ENCODE data around the gene SCAI. TPM values are rescaled to one million over a fixed set of nuclear protein-coding genes. Genes with fewer than 3 reads are reported as not detected.
"Not testable (repeated sequence)": the region's sequence is repeated elsewhere in the genome, so short reads cannot be mapped to it uniquely, and the experiment has no call there.

Gene SCAI
- total RNA-seq, 4 donors from 2014 or later, result 10.4 to 13.4 (median 12.5) TPM

DNA sequence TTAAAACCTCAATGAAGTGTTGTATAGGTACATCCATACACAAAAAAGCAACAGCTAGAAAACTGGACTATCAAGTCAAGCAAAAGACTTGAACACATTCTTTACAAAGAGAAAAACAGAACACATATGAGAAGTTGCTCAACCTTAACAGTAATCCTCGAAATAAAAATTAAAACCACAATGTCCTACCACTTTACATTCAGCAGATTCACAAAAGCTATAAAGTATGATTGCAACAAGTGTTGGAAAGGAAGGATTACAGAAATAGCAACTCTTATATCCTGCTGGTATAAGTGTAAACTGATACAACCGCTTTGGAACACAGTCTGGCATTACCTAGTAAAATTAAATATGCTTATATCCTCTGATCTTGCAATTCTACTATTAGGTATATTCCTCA is 173.9 kb downstream of the SCAI start:
- Histone ChIP-seq H3K36me3 (peaks cover 0 to 5% of the 10 kb centered on the region in 2 donors), H3K9me3 (no peaks in the 10 kb centered on the region), H3K27me3 (no peaks in the 10 kb centered on the region), H3K4me3 (replicated peaks in 1 of 3) (no peak overlapping the region), H3K4me1 (peaks cover 0 to 9% of the 10 kb centered on the region in 2 donors), H3K27ac (no peak overlapping the region)
- no peak for TF ChIP-seq POLR2A (IDR thresholded peaks at IDR 0.05)
- TF ChIP-seq, protein P1, sequence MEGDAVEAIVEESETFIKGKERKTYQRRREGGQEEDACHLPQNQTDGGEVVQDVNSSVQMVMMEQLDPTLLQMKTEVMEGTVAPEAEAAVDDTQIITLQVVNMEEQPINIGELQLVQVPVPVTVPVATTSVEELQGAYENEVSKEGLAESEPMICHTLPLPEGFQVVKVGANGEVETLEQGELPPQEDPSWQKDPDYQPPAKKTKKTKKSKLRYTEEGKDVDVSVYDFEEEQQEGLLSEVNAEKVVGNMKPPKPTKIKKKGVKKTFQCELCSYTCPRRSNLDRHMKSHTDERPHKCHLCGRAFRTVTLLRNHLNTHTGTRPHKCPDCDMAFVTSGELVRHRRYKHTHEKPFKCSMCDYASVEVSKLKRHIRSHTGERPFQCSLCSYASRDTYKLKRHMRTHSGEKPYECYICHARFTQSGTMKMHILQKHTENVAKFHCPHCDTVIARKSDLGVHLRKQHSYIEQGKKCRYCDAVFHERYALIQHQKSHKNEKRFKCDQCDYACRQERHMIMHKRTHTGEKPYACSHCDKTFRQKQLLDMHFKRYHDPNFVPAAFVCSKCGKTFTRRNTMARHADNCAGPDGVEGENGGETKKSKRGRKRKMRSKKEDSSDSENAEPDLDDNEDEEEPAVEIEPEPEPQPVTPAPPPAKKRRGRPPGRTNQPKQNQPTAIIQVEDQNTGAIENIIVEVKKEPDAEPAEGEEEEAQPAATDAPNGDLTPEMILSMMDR (IDR thresholded peaks at IDR 0.05), result no peak
- 87 to 90% methylated on average over 2 of the region's 2 CpGs for WGBS, 2 donors
- intact Hi-C loops (cut with DNase I), result no loop called here
- DNase-seq, result no peak

DNA sequence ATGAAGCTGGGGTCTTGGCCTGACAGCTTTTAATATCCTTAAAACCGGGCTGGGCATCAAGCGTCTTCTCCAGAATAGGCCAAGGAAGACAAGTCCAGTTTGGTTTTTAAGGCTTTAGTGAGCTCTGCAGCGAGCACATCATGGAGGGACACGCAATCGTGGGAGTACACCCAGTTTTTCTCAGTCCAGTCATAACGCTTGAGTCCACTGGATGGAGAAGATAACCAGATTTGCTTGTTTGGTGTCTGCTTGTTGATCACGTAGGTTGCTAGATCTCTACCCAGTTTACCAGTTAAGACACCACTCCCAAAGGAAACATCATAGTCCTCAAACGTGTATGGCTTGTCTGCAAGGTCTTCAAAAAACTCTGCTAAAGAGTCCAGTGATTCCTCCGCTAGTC is 175.1 kb downstream of the SCAI start:
- intact Hi-C loops (cut with DNase I), result no loop called here
- Histone ChIP-seq H3K4me1 (peaks cover 0 to 9% of the 10 kb centered on the region in 2 donors), H3K4me3 (replicated peaks in 1 of 3) (no peak overlapping the region), H3K36me3 (peaks cover 0 to 5% of the 10 kb centered on the region in 2 donors), H3K27me3 (no peaks in the 10 kb centered on the region), H3K9me3 (no peaks in the 10 kb centered on the region), H3K27ac (no peak overlapping the region)
- 90 to 93% methylated on average over 9 of the region's 9 CpGs for WGBS, 2 donors
- DNase-seq, result no peak
- no peak for TF ChIP-seq POLR2A (IDR thresholded peaks at IDR 0.05)
- TF ChIP-seq, protein P1 (IDR thresholded peaks at IDR 0.05), result no peak

DNA sequence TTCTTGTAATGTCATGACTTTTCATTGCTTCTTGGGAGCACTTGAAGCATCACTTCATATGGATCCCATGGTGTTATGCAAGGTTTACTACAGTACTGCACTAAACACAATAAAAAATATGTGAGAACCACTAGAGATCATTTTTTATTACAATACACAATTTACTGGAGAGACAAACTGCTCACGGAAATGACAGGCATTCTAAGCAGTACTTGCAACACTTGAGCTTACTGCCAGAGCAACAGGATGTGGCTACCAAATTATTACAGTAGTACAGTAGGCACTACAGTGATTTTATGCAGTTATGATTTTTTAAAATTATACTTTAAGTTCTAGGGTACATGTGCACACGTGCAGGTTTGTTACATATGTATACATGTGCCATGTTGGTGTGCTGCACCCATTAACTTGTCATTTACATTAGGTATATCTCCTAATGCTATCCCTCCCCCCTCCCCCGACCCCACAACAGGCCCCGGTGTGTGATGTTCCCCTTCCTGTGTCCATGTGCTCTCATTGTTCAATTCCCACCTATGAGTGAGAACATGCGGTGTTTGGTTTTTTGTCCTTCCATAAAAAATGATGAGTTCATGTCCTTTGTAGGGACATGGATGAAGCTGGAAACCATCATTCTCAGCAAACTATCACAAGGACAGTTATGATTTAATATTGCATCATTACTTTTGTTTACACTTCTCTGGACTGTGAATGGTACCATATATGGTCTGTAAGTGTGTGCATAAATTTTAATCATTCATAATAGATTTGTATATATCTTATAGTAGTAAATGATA is 177.4 kb downstream of the SCAI start:
- intact Hi-C loops (cut with DNase I); H3K27ac ChIP-seq; H3K27me3 ChIP-seq; DNase-seq; H3K36me3 ChIP-seq; H3K4me1 ChIP-seq; H3K9me3 ChIP-seq; H3K4me3 ChIP-seq (replicated peaks in 1 of 3): not testable (repeated sequence)
- WGBS, 2 donors, result 86 to 90% methylated on average over 5 of the region's 5 CpGs

DNA sequence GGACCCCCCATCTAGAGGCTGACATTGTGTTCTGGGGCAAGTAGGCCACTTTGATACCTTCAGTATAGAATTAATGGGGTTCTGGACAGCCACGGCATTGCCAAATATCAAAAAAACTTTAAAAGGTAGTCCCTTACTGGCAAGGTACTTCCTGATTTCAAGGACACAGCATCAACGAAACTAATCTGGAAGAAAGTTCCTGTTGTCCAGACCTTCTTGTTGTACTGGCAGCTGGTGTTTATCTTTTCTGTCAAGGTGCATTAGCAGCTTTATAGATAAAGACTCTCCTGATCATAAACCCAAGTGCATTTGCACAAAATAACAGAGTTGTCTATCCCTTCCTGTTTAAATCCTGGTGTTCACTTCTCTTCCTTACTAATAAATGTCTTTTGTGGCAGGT is 178.7 kb downstream of the SCAI start:
- Histone ChIP-seq H3K4me1 (peaks cover 0 to 9% of the 10 kb centered on the region in 2 donors), H3K9me3 (no peaks in the 10 kb centered on the region), H3K4me3 (replicated peaks in 1 of 3) (no peak overlapping the region), H3K36me3 (no peaks in the 10 kb centered on the region), H3K27ac (no peak overlapping the region), H3K27me3 (no peaks in the 10 kb centered on the region)
- intact Hi-C loops (cut with DNase I), result no loop called here
- TF ChIP-seq, protein P1 (IDR thresholded peaks at IDR 0.05), result no peak
- no peak for TF ChIP-seq POLR2A (IDR thresholded peaks at IDR 0.05)
- WGBS, 2 donors, result 77 to 83% methylated on average over 2 of the region's 2 CpGs
- DNase-seq, result no peak

DNA sequence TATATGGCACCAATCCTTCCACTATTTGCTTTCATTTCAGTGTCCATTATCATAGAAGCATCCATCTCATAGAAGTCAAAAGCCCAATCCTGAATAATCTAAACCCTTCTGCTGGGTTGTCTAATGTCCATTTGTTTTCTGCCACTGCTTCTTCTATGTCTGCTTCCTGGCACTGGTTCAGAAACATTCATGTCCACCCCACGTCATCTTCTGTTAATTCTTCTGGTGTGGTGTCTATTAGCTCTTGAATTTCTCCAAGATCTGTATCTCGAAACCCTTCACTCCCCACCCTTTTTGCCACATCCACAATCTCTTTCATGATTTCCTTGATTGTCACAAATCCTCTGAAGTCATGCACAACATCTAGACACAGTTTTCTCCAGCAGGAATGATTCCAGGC is 179.3 kb downstream of the SCAI start:
- 95 to 99% methylated on average over 2 of the region's 2 CpGs for WGBS, 2 donors
- no peak for DNase-seq
- Histone ChIP-seq H3K27me3 (no peaks in the 10 kb centered on the region), H3K27ac (no peak overlapping the region), H3K4me3 (replicated peaks in 1 of 3) (no peak overlapping the region), H3K36me3 (no peaks in the 10 kb centered on the region), H3K4me1 (peaks cover 0 to 9% of the 10 kb centered on the region in 2 donors), H3K9me3 (no peaks in the 10 kb centered on the region)
- intact Hi-C loops (cut with DNase I), result no loop called here
- TF ChIP-seq POLR2A (IDR thresholded peaks at IDR 0.05), result no peak
- TF ChIP-seq, protein P1 (IDR thresholded peaks at IDR 0.05), result no peak

Data from thyroid gland (tissue), 4 donors.